KMS-11 (cell line): ENCODE data around the gene CRB1.

Experiments
- H2AFZ ChIP-seq: fragments of 200-600 bp; sonication (generic); 2 replicates; pipeline ENCODE4 v1.6.1; 2016; ENCODE audit warnings: antibody characterized with exemption, mixed run types, low read depth
- H3K27ac ChIP-seq: fragments of 200-600 bp; sonication (generic); 2 replicates; pipeline ENCODE4 v1.6.1; 2016; ENCODE audit warnings: mild to moderate bottlenecking, mixed run types
- H3K27me3 ChIP-seq: fragments of 200-600 bp; sonication (generic); 2 replicates; pipeline ENCODE4 v1.6.1; 2017; ENCODE audit warnings: mild to moderate bottlenecking, low read depth, mixed run types, moderate library complexity; ENCODE audit not compliant: insufficient read depth
- H3K36me3 ChIP-seq: fragments of 200-600 bp; sonication (generic); 2 replicates; pipeline ENCODE4 v1.6.1; 2017; ENCODE audit warnings: mild to moderate bottlenecking, mixed run types; ENCODE audit not compliant: insufficient read depth
- H3K4me1 ChIP-seq: fragments of 200-600 bp; sonication (generic); 2 replicates; pipeline ENCODE4 v1.6.1; 2016; ENCODE audit warnings: mild to moderate bottlenecking, low read depth, mixed run types; ENCODE audit not compliant: poor library complexity, severe bottlenecking
- H3K4me2 ChIP-seq: fragments of 200-600 bp; sonication (generic); 2 replicates; pipeline ENCODE4 v1.7.0; 2016; ENCODE audit warnings: mild to moderate bottlenecking, mixed run types
- H3K4me3 ChIP-seq: fragments of 200-600 bp; sonication (generic); IDR thresholded peaks from 2 replicates; pipeline ENCODE4 v1.6.1; 2017; ENCODE audit warnings: low read depth, low read length, mixed read lengths; ENCODE audit not compliant: insufficient read depth
- H3K79me2 ChIP-seq: fragments of 200-600 bp; sonication (generic); 2 replicates; pipeline ENCODE4 v1.6.1; 2016; ENCODE audit warnings: low read depth, mixed run types; ENCODE audit not compliant: insufficient read depth
- H3K9ac ChIP-seq: fragments of 200-600 bp; sonication (generic); 2 replicates; pipeline ENCODE4 v1.6.1; 2016; ENCODE audit warnings: mild to moderate bottlenecking, mixed run types
- H4K20me1 ChIP-seq: fragments of 200-600 bp; sonication (generic); 2 replicates; pipeline ENCODE4 v1.6.1; 2016; ENCODE audit warnings: mild to moderate bottlenecking, mixed run types; ENCODE audit not compliant: insufficient read depth
- CTCF ChIP-seq: fragments of 200-600 bp; sonication (generic); conservative IDR thresholded peaks from 2 replicates; pipeline ENCODE4 v1.6.1; 2017; ENCODE audit warnings: low read depth, mild to moderate bottlenecking, antibody characterized with exemption, low read length, moderate library complexity, mixed read lengths

CRB1 gene

DNA sequence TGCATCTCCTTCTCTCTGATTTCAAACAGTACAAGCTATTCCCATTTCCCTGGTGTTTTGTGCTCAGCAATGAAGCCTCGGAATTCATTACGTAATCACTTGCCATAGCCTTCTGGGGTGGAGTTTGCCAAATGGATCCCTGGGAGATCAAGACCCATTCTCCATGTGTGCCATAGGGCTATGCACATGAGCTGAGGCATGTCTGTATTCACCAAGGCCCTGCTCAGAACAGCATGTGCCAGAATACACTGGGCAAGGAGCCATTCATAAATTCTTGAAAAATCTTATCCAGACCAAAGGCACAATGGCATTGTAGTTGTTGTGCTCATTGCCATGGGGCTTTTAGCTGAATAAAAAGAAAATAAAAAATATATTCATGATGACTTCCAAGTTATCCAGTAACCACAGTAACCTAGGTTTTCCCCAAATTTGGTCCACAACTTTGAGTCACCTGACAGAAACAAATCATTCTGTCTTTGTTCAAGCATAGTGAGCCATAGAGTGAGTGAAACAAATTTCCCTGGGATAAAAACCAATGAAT lies 53.0 kb downstream of the CRB1 start:
- TF ChIP-seq CTCF: no peak
- H3K36me3 ChIP-seq: no peaks in the 10 kb centered on the region
- H3K27me3 ChIP-seq: no peaks in the 10 kb centered on the region
- no peak overlapping the region for H3K4me3 ChIP-seq
- H3K79me2 ChIP-seq: no peaks in the 10 kb centered on the region
- H4K20me1 ChIP-seq: no peaks in the 10 kb centered on the region
- no peak overlapping the region for H3K4me2 ChIP-seq
- no peak overlapping the region for H3K9ac ChIP-seq
- H3K4me1 ChIP-seq: no peaks in the 10 kb centered on the region
- H3K27ac ChIP-seq: no peak overlapping the region
- no peak overlapping the region for H2AFZ ChIP-seq

DNA sequence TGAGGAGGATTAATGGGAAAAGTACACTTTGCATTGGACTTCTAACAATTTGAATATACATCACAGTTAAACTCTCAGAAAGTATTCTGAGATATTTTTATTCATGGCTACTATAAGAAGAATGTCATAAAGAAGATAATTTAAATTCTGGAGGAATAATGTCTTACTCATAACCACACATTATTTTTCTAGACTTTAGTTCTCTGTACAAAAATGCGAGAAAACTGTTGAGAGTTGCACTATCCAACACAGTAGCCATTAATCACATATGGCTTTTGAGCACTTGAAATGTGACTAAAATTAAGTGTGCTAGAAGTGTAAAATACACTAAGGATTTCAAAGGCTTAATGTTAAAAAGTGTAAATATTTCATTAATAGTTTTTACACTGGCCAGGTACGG lies 53.8 kb downstream of the CRB1 start:
- Histone ChIP-seq H3K4me1 (no peaks in the 10 kb centered on the region), H3K4me3 (no peak overlapping the region), H3K27me3 (no peaks in the 10 kb centered on the region), H3K4me2 (no peak overlapping the region), H2AFZ (no peak overlapping the region), H3K79me2 (no peaks in the 10 kb centered on the region), H3K36me3 (no peaks in the 10 kb centered on the region), H3K27ac (no peak overlapping the region), H4K20me1 (no peaks in the 10 kb centered on the region), H3K9ac (no peak overlapping the region)
- no peak for TF ChIP-seq CTCF

DNA sequence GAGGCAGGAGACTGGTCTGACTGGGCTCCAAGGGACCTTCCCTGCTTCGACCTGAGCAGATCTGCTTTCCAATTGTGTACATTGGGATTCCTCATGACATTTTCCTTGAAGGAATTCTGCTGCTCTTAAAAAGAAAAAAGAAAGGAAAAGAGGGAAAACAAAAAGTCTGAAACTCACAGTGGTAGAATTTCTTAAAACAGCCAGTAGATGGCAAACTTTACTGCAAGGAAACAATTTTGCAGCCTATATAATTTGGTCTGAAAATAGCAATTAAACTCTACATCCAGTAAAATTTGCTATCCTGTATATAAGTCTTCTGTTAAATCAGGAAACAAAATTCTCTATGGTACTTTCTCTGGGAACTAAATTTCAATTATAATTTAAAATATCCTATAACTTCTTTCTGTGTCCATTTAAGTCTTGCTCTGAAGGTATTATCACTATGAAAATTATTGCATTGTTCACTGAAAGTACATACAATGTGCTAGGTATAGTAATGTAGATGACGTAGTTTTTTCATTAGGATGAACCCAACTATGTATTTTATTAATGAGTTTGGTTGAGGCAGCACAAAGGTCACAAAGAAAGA lies 59.8 kb downstream of the CRB1 start:
- H3K79me2 ChIP-seq: no peaks in the 10 kb centered on the region
- no peaks in the 10 kb centered on the region for H4K20me1 ChIP-seq
- H3K4me2 ChIP-seq: no peak overlapping the region
- H2AFZ ChIP-seq: peak overlapping the region; percentile 54
- no peak overlapping the region for H3K4me3 ChIP-seq
- no peaks in the 10 kb centered on the region for H3K36me3 ChIP-seq
- H3K9ac ChIP-seq: no peak overlapping the region
- no peak overlapping the region for H3K27ac ChIP-seq
- peak; percentile 86 for TF ChIP-seq CTCF
- H3K4me1 ChIP-seq: peaks cover 3% of the 10 kb centered on the region
- H3K27me3 ChIP-seq: no peaks in the 10 kb centered on the region

DNA sequence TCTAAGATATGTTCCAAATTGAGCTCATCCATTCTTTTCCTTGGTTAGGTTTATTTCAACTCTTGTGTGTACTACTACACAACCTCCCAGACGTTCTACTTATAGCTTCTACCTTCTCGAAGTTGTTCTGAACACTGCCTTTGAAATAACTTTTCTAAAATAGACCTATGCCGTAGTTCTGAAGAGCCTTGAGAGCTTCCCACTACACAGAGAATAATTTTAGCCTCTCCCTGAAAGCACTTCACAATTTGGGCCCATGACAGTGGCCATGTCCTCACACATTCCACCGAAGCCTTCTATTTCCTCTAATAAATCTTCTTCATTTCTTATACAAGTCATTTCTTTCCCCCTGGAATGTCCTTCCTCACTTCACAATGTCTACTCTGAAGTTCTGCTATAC lies 62.2 kb downstream of the CRB1 start:
- Histone ChIP-seq H3K36me3 (no peaks in the 10 kb centered on the region), H3K27me3 (no peaks in the 10 kb centered on the region), H3K4me3 (no peak overlapping the region), H4K20me1 (no peaks in the 10 kb centered on the region), H2AFZ (no peak overlapping the region), H3K27ac (no peak overlapping the region), H3K9ac (no peak overlapping the region), H3K4me1 (peaks cover 3% of the 10 kb centered on the region), H3K79me2 (no peaks in the 10 kb centered on the region), H3K4me2 (no peak overlapping the region)
- TF ChIP-seq CTCF: no peak
